LNCaP clone FGC (cell line): Measurements from ENCODE around the gene ATXN7L1.

Experiments
- DNase-seq: peaks from one replicate; pipeline ENCODE4 v3.0.0-alpha.2; 2011; ENCODE audit warnings: low read depth
- H3K4me3 ChIP-seq: 2 replicates; pipeline ENCODE4 v1.5.1; 2011; ENCODE audit warnings: mild to moderate bottlenecking, low read depth, low read length, control low read depth
- CTCF ChIP-seq: IDR thresholded peaks from 2 replicates; pipeline ENCODE4 v1.5.1; 2012; ENCODE audit warnings: mild to moderate bottlenecking; ENCODE audit not compliant: control insufficient read depth, insufficient read depth; ENCODE audit errors: extremely low read depth

Gene ATXN7L1

GRCh38 chr7:105587909-105588635 lies 288.3 kb downstream of the ATXN7L1 start:
- H3K4me3 ChIP-seq = no peak overlapping the region
- no peak for DNase-seq
- no peak for TF ChIP-seq CTCF

GRCh38 chr7:105585850-105586500 lies 290.4 kb downstream of the ATXN7L1 start:
- no peak for TF ChIP-seq CTCF
- DNase-seq = no peak
- H3K4me3 ChIP-seq = no peak overlapping the region

- DNase-seq = no peak
- TF ChIP-seq CTCF = no peak
Observed at GRCh38 chr7:105584165-105584564, 292.2 kb downstream of the ATXN7L1 start.

GRCh38 chr7:105583061-105583460 lies 293.3 kb downstream of the ATXN7L1 start:
- no peak for DNase-seq
- no peak for TF ChIP-seq CTCF
- H3K4me3 ChIP-seq = no peak overlapping the region

More at GRCh38 chr7:105584165-105584564, 292.2 kb downstream of the ATXN7L1 start:
- H3K4me3 ChIP-seq = no peak overlapping the region

- TF ChIP-seq CTCF = no peak
- no peak for DNase-seq
- no peak within 1 kb of the TSS for H3K4me3 ChIP-seq
Observed at GRCh38 chr7:105581066-105581811, 295.2 kb downstream of the ATXN7L1 start, which contains the start of gene EFCAB10. Gene EFCAB10 (minus strand): TSS chr7:105581493. CDS start chr7:105581463, 30 bp downstream.

GRCh38 chr7:105580022-105580740 lies 296.2 kb downstream of the ATXN7L1 start:
- TF ChIP-seq CTCF = peak; percentile 15; the same call in 1 of the 2 replicates
- no peak overlapping the region for H3K4me3 ChIP-seq
- DNase-seq = no peak
